Kidney (tissue), 14 donors: ENCODE measurements around the gene STEAP4. TPM values are rescaled to one million over a fixed set of nuclear protein-coding genes. Genes with fewer than 3 reads are reported as not detected.
A peak's percentile ranks its signal among the peaks of the same experiment; 100 is the strongest.

Experiments
- DNase-seq, 5 donors: peaks; one replicate each; pipeline ENCODE4 v3.0.0-alpha.2; 2013 to 2020
- FAIRE-seq: peaks from 2 replicates; lab custom pipeline; 2012; peaks lifted over from hg19 to GRCh38; lab: Jason Lieb, UNC
- H3K27ac ChIP-seq, 2 donors: one replicate each; pipeline ENCODE4 v1.7.0; 2013; ENCODE audit warnings: low read depth in 2 of 2, low read length in 2 of 2, inconsistent platforms in 1 of 2
- H3K27me3 ChIP-seq: one replicate; pipeline ENCODE4 v1.7.1; 2013; ENCODE audit warnings: low read length, inconsistent platforms; ENCODE audit not compliant: control insufficient read depth, insufficient read depth
- H3K36me3 ChIP-seq, 3 donors: one replicate each; pipeline versions ENCODE4 v1.7.0 to v1.7.1; 2013; ENCODE audit warnings: low read length in 3 of 3, control low read depth in 1 of 3, inconsistent platforms in 1 of 3; ENCODE audit not compliant: insufficient read depth in 3 of 3, control insufficient read depth in 2 of 3
- H3K4me1 ChIP-seq, 3 donors: one replicate each; pipeline versions ENCODE4 v1.7.0 to v1.7.1; 2013; ENCODE audit warnings: low read length in 3 of 3, inconsistent platforms in 1 of 3, low read depth in 1 of 3; ENCODE audit not compliant: control insufficient read depth in 2 of 3, insufficient read depth in 2 of 3
- H3K4me3 ChIP-seq, 3 donors: one replicate each; pipeline versions ENCODE4 v1.7.0 to v1.8.1; 2013; ENCODE audit warnings: low read length in 3 of 3, control low read depth in 1 of 3, inconsistent platforms in 1 of 3
- H3K9ac ChIP-seq, 3 donors: one replicate each; pipeline versions ENCODE4 v1.7.0 to v1.7.1; 2013; ENCODE audit warnings: low read length in 3 of 3, control low read depth in 1 of 3, inconsistent platforms in 1 of 3
- H3K9me3 ChIP-seq, 3 donors: one replicate each; pipeline versions ENCODE4 v1.7.0 to v1.7.1; 2013; ENCODE audit warnings: low read length in 3 of 3, control low read depth in 1 of 3, inconsistent platforms in 1 of 3; ENCODE audit not compliant: control insufficient read depth in 2 of 3, insufficient read depth in 1 of 3
- CTCF ChIP-seq: IDR thresholded peaks from 3 replicates; pipeline ENCODE4 v1.5.1; 2012; ENCODE audit warnings: mild to moderate bottlenecking, moderate library complexity, borderline replicate concordance; ENCODE audit not compliant: insufficient read depth; ENCODE audit errors: extremely low read depth
- intact Hi-C: fragments of 100-400 bp; cut with DNase I; formaldehyde crosslinking; loops from one replicate; pipeline ENCODE4 v1.11.1; 2022
- polyA plus RNA-seq: library from polyadenylated mRNA; stranded (reverse); fragments of 350-450 nt; fragmentation: Illumina TruSeq; extraction: RNeasy Lipid Tissue Mini Kit (QIAGEN cat#74804); gene quantifications from one replicate; pipeline ENCODE4 v1.2.3, GENCODE V29; 2014; ENCODE audit warnings: low read depth, low replicate concordance; ENCODE audit not compliant: insufficient read depth
- total RNA-seq: library from RNA; stranded (reverse); fragmentation: NEBNext Ultra II Directional; extraction: Animal tissue kit (Norgen Biotek cat#: 25700); gene quantifications from one replicate; pipeline ENCODE4 v1.2.1, GENCODE V29; 2021
- donor health status: control.
- donor health status: control.
- donor health status: control.
- donor health status: control.
- donor health status: control.
- donor health status: DM: yes; HTN: yes; CAD: no.
- donor health status: Normal renal cell carcinoma (clear cell type).

Gene STEAP4
- total and polyA plus RNA-seq, 2 donors from 2014 or later, result 3.4 to 80.2 TPM

GRCh38 chr7:88316456-88316855 lies 9.8 kb upstream of the STEAP4 start:
- intact Hi-C loops, result no loop called here
- no peak for FAIRE-seq
- DNase-seq, result no peak
- Histone ChIP-seq H3K27me3 (no peaks in the 10 kb centered on the region), H3K4me1 (no peaks in the 10 kb centered on the region), H3K9me3 (no peaks in the 10 kb centered on the region), H3K9ac (no peak overlapping the region), H3K4me3 (no peak overlapping the region), H3K27ac (no peak overlapping the region), H3K36me3 (no peaks in the 10 kb centered on the region)
- TF ChIP-seq CTCF, result no peak

- intact Hi-C loops, result no loop called here
- Histone ChIP-seq H3K9me3 (no peaks in the 10 kb centered on the region), H3K4me3 (no peak overlapping the region), H3K9ac (no peak overlapping the region), H3K27me3 (no peaks in the 10 kb centered on the region), H3K36me3 (no peaks in the 10 kb centered on the region), H3K27ac (no peak overlapping the region), H3K4me1 (no peaks in the 10 kb centered on the region)
- no peak for DNase-seq
- FAIRE-seq, result no peak
- no peak for TF ChIP-seq CTCF
These were observed 8.8 kb upstream of the STEAP4 start for GRCh38 chr7:88315522-88315921.

- Histone ChIP-seq H3K36me3 (no peaks in the 10 kb centered on the region), H3K9me3 (no peaks in the 10 kb centered on the region), H3K27me3 (no peaks in the 10 kb centered on the region), H3K27ac (no peak overlapping the region), H3K9ac (no peak overlapping the region), H3K4me3 (no peak overlapping the region), H3K4me1 (no peaks in the 10 kb centered on the region)
- TF ChIP-seq CTCF, result no peak
- DNase-seq, result peak in 1 of 5 donors; percentile 14
- no peak for FAIRE-seq
- intact Hi-C loops, result no loop called here
These were observed 7.4 kb upstream of the STEAP4 start for GRCh38 chr7:88314061-88314491.

- Histone ChIP-seq H3K27ac (no peak overlapping the region), H3K27me3 (no peaks in the 10 kb centered on the region), H3K36me3 (no peaks in the 10 kb centered on the region), H3K9ac (no peak overlapping the region), H3K4me1 (no peaks in the 10 kb centered on the region), H3K4me3 (no peak overlapping the region), H3K9me3 (no peaks in the 10 kb centered on the region)
- intact Hi-C loops, result no loop called here
- DNase-seq (peak in 1 of 5 donors; percentile 87), FAIRE-seq (no peak)
- no peak for TF ChIP-seq CTCF
These were observed 5.5 kb upstream of the STEAP4 start for GRCh38 chr7:88312061-88312663.
